GM18909 (cell line): Measurements from ENCODE around the gene ARHGAP6.

Experiments used
- ATAC-seq: cut with Tn5 transposase; IDR thresholded peaks from one replicate; pipeline ENCODE4 v1.9.1; 2021; ENCODE audit warnings: mild to moderate bottlenecking; ENCODE audit not compliant: unreplicated experiment, poor library complexity

Gene ARHGAP6, protein sequence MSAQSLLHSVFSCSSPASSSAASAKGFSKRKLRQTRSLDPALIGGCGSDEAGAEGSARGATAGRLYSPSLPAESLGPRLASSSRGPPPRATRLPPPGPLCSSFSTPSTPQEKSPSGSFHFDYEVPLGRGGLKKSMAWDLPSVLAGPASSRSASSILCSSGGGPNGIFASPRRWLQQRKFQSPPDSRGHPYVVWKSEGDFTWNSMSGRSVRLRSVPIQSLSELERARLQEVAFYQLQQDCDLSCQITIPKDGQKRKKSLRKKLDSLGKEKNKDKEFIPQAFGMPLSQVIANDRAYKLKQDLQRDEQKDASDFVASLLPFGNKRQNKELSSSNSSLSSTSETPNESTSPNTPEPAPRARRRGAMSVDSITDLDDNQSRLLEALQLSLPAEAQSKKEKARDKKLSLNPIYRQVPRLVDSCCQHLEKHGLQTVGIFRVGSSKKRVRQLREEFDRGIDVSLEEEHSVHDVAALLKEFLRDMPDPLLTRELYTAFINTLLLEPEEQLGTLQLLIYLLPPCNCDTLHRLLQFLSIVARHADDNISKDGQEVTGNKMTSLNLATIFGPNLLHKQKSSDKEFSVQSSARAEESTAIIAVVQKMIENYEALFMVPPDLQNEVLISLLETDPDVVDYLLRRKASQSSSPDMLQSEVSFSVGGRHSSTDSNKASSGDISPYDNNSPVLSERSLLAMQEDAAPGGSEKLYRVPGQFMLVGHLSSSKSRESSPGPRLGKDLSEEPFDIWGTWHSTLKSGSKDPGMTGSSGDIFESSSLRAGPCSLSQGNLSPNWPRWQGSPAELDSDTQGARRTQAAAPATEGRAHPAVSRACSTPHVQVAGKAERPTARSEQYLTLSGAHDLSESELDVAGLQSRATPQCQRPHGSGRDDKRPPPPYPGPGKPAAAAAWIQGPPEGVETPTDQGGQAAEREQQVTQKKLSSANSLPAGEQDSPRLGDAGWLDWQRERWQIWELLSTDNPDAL (N-terminal part only)

DNA sequence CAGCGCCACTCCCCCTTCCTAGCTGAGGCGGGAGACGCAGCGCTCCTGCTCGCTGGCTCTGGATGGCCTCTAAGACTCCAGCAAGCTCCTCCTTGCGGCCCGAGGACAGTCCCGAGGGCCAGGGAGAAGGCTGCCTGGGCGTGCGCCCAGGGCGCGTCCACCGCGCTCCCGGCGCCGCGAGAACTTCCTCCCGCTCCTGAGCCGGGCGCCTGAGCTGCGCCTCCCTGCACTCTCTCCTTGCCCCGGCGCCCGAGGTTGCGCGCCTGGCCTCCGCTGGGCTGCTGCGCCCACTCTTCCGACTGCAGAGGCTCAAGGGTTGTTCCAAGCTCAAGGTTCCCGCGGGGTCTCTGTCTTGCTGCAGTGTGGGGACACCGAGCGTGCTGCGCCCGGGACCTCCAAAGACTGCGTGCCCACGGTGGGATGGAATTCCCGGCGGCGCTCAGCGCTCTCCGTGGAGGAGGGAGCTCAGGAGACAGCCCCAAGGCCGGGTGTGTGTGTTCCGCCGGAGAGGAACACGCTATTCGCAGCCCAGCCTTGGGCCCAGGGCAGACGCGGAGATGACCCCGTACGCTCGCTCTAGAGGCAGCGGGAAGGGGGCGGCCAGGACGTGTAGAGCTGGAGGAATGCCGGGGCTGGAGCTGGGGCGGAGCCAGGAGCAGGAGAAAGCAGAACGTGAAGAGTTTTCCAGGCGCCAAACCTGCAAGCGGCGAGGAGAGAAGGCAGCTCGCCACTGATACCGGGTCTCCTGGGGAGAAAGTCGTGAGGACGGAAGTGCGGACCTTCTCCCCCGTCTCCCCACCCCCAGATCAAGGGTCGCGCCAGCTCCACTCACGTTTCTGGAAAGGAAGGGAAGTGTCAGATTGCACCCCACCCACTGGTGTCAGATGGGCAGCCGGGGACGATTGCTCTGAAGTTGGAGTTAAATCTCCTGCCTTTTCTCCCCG is at the start of gene ARHGAP6:
ARHGAP6 (minus strand) TSS at position 753 of the 944 bp plus-strand sequence. CDS start 1,092 bp downstream, outside the sequence.
- no peak for ATAC-seq

GRCh38 chrX:11704725-11705495 is 39.2 kb upstream of the ARHGAP6 start:
- ATAC-seq, result no peak

DNA sequence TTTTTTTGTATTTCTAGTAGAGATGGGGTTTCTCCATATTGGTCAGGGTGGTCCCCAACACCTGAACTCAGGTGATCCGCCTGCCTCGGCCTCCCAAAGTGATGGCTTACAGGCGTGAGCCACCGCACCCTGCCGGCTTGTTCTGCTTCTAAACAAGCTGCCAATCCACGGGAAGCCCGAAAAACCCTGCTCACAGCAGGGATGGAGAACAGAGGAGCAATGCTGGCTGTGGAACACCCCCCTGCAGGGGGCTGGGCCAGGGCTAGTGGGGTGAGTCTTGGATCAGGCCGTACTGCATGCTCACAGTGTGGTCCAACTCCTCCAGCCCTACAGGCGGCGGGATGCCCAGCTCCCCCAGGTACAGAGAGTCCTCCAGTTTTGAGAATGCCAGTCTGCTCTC is 38.1 kb upstream of the ARHGAP6 start:
- ATAC-seq, result no peak

GRCh38 chrX:11702965-11703631 is 37.4 kb upstream of the ARHGAP6 start:
- ATAC-seq, result no peak

DNA sequence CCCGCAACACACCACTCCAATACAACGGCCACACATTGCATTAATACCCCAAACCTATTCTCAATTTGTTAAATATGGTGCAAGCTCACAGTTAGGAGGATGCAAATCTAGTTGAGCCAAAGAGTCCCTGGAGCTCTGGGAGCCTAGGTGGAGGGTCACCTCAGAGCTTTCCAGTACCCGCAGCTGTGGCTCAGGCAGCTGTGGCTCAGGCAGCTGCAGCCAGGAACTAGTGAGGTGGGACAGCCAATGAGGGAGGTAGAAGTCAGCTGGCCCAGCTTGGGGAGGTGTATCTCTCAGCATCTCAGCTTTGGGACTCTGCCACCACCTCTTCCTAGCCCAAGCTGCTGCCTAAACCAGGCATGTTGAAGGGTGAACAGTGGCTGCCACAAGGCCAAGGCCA is 36.7 kb upstream of the ARHGAP6 start:
- ATAC-seq, result no peak

- no peak for ATAC-seq
These were observed 33.0 kb upstream of the ARHGAP6 start for GRCh38 chrX:11698702-11699101.

DNA sequence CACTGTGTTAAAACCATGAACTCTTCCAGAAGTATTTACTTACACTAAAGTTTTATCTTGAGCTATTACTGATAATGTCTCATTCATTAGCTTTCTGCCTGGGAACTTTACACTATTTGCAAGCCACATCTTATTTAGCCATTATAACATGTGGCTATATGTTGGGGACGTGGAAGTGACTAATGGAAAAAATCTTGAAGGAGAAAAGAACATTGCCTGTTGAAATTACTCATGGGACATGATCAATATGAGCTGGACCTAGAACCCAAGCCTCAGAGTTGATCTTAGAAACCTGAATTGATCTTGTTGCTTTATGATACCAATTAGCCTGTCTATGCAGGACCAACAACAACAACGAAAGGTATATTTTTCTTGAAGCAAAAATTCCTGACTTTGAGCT is 22.5 kb upstream of the ARHGAP6 start:
- no peak for ATAC-seq

DNA sequence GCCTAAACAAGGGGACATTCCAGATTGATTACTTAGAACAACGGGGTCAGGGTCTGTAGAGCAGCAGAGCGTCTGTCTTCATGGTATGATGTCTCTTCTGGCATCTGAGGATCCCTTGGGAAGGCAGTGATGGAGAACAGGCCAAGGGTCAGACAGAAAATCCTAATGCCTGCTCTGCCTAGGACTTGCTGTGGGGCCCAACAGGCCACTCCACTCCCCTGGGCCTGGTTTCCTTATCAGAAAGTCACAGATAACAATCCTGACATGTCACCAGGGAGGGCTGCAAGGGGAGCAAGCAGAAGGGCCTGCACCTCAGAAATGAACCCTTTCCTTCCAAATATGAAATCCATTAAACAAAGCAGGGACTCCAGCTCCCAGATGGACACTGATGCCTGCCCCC is 21.4 kb upstream of the ARHGAP6 start:
- no peak for ATAC-seq

- no peak for ATAC-seq
These were observed 17.3 kb upstream of the ARHGAP6 start for GRCh38 chrX:11683057-11683456.

GRCh38 chrX:11678158-11678557 is 12.4 kb upstream of the ARHGAP6 start:
- ATAC-seq, result no peak

DNA sequence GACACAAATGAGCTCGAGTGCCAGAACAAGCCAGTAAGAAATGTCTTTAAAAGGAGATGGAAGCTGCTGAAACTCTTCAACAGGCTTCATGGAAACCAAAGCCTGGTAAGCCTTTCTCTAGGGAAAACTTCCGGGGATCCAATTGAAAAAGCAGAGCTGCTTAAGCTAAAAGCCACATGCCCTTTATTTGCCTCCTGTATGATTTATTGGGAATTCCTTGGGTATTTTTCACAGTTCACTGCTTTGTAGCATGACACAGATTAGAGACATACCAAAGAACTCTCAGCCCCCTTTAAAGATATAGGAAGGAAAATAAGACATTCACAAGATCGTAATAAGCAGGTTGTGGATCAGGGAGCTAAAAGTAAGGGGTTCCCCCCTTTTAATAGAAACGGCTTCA is 6.5 kb upstream of the ARHGAP6 start:
- no peak for ATAC-seq

DNA sequence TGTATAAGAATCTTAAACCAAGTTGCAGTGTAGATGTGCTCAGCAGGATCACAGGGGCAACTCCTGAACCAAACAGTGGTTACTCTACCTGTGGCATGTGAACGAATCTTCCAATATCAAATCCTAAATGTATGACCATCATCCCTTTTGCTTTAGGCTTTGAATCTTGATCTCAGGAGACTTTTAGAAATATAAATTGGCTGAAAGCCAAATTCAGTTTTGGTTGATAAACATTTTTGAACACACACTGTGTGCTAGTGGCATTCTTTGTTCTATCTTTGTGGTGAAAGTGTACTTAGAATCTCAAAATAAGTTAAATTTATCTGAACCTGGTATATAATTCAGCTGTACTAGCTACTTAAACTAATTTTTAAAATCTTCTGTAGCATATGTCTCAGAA is 4.6 kb upstream of the ARHGAP6 start:
- no peak for ATAC-seq

DNA sequence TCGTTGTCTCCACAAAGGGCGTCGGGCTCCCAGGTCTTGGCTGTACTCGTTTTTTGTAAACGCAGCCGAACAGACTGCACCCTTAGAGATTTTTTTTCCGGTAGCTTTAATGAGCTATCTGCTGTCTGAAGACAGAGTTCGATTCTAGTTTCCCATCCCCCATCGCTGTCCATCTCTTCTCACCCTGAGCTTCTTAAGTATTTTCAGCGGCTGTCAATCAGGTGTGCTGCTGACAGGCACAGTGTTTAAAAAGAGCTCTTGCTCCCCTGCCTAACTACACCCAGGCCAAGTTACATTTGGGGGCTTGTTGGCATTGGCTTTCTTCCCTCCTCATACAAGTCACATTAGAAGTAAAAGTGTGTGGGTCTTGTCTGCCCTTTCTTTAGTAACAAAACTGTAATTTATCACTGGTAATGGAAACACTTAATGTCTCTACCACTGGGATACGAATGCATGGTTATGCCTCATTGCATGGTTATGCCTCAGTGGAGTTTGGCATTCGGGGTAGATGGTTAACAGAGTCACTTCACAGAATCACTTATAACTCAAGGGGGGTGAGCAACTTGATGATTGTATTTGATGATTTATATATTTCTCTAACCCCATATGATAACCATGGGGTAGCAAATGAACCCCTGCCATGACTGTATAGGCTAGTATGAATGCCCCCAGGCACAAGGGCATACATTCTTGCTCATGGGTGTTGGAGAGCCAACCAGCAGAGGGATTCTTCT is 1.4 kb upstream of the ARHGAP6 start:
- peak; percentile 52 for ATAC-seq

- no peak for ATAC-seq
These were observed 444 bp upstream of the ARHGAP6 start for GRCh38 chrX:11666164-11666563.

- no peak for ATAC-seq
These were observed 1.2 kb downstream of the ARHGAP6 start for GRCh38 chrX:11664211-11665167.

DNA sequence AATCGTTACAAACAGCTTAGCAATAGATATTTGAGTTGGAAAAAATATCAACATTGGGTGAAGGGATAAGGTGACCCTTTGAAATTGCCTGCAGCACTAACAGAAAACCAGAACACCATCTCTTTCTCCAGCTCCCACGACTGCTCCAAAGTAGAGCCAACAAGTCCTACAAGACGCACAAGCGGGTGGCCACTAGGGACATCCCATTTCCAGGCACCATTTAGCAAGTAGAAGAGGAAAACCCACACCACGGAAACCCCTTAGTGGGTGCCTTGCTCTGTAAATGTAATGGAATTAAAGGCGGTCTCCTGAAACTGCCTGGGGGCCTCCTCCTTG is 1.9 kb downstream of the ARHGAP6 start:
- ATAC-seq, result no peak

DNA sequence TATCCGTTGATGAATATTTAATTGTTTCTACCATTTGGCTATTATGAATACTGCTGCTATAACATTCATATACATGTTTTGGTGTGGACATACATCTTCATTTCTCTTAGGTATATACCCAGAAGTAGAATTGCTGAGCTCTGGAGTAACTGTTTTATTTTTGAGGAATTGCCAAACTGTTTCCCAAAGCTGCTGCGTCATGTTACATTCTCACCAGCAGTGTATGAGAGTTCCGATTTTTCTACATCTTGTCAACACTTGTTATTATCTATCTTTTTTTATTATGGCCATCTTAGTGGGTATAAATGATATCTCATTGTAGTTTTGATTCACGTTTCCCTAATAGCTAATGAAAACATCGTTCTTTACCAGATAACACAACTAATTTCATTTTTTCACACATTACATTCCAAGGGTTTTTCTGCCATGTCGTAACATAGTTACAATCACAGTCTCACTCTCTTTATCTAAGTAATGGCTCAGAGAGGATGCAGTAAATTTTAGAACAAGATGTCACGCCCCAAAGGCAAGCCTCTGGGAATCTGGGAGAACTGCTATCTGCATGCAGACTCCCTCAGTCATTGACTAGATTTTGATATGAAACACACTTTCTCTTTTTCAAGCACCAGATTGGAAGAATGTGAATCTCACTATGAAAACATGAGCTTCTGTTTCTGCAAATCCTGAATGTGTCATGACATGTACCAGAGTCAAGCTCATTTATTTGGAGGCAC is 10.3 kb downstream of the ARHGAP6 start:
- no peak for ATAC-seq
